A549 (cell line): ENCODE measurements around the gene TREML1. TPM values are rescaled to one million over a fixed set of nuclear protein-coding genes. Genes with fewer than 3 reads are reported as not detected.

Experiments used
- ATAC-seq, 2 experiments: fragments of 200-7000 bp in 1 of 2; fragments of >200 bp in 1 of 2; cut with Nextera tagmentation in 1 of 2; cut with Tn5 transposase in 1 of 2; 3 replicates each; pipeline versions ENCODE4 v1.8.0 to v1.9.1; 2018 to 2020; ENCODE audit warnings: mild to moderate bottlenecking in 1 of 2, moderate library complexity in 1 of 2
- CTCF ChIA-PET: fragments of 300-600 bp; sonication (Branson Sonifier 250); formaldehyde crosslinking; extraction: SDS; loops from one replicate; lab custom pipeline; 2021; ENCODE audit warnings: antibody characterized with exemption, inconsistent platforms; lab: Yijun Ruan, JAX
- POLR2A ChIA-PET: fragments of 350-600 bp; formaldehyde crosslinking; extraction: SDS; loops from one replicate; lab custom pipeline; 2021; ENCODE audit warnings: antibody characterized with exemption, inconsistent platforms; lab: Yijun Ruan, JAX
- DNase-seq, 2 experiments: peaks; one replicate each; pipeline versions ENCODE4 v3.0.0 to v3.0.0-alpha.2; 2011 to 2016; ENCODE audit warnings: low read depth in 1 of 2, low spot score in 1 of 2
- FAIRE-seq: peaks from 2 replicates; lab custom pipeline; 2011; peaks lifted over from hg19 to GRCh38; lab: Jason Lieb, UNC
- H3K27ac ChIP-seq, 2 experiments: fragments of >200 bp; sonication (Bioruptor Twin); formaldehyde crosslinking; 3 replicates each; pipeline ENCODE4 v1.5.1; 2016 to 2017
- H3K4me1 ChIP-seq: fragments of >200 bp; sonication (Bioruptor Twin); formaldehyde crosslinking; 3 replicates; pipeline ENCODE4 v1.6.1; 2016
- H3K4me2 ChIP-seq: fragments of >200 bp; sonication (Bioruptor Twin); formaldehyde crosslinking; 3 replicates; pipeline ENCODE4 v1.6.1; 2016
- H3K4me3 ChIP-seq: fragments of >200 bp; sonication (Bioruptor Twin); formaldehyde crosslinking; 3 replicates; pipeline ENCODE4 v1.5.1; 2016
- H3K9me3 ChIP-seq: fragments of >200 bp; sonication (Bioruptor Twin); formaldehyde crosslinking; 3 replicates; pipeline ENCODE4 v1.6.1; 2016
- BHLHE40 ChIP-seq: IDR thresholded peaks from 2 replicates; pipeline ENCODE4 v1.6.1; 2012; ENCODE audit warnings: low read depth, low read length, inconsistent platforms
- FOSB ChIP-seq: fragments of 250-450 bp; sonication (Bioruptor Pico); IDR thresholded peaks from 2 replicates; pipeline ENCODE4 v1.5.0; 2020; ENCODE audit warnings: mild to moderate bottlenecking, moderate library complexity
- FOXS1 ChIP-seq: fragments of 250-450 bp; sonication (Bioruptor Pico); IDR thresholded peaks from 2 replicates; pipeline ENCODE4 v1.5.0; 2020; ENCODE audit warnings: mild to moderate bottlenecking, moderate library complexity
- HOXB13 ChIP-seq: fragments of 250-450 bp; sonication (Bioruptor Pico); IDR thresholded peaks from 2 replicates; pipeline ENCODE4 v1.5.0; 2020; ENCODE audit warnings: low read depth, mild to moderate bottlenecking, moderate library complexity
- HOXB5 ChIP-seq: fragments of 250-450 bp; sonication (Bioruptor Pico); IDR thresholded peaks from 2 replicates; pipeline ENCODE4 v1.5.0; 2020; ENCODE audit warnings: mild to moderate bottlenecking, moderate library complexity
- JUNB ChIP-seq: fragments of >200 bp; sonication (Bioruptor Twin); formaldehyde crosslinking; IDR thresholded peaks from 2 replicates; pipeline ENCODE4 v1.6.1; 2016
- MAFK ChIP-seq: fragments of 450-650 bp; IDR thresholded peaks from 2 replicates; pipeline ENCODE4 v1.6.1; 2014; ENCODE audit not compliant: partially characterized antibody
- MYC ChIP-seq: IDR thresholded peaks from 2 replicates; pipeline ENCODE4 v1.6.1; 2012; ENCODE audit warnings: mild to moderate bottlenecking, inconsistent platforms, low read length, improper control_type of control experiment, borderline replicate concordance
- NPAS2 ChIP-seq: fragments of 250-450 bp; sonication (Bioruptor Pico); IDR thresholded peaks from 2 replicates; pipeline ENCODE4 v1.8.0; 2022; ENCODE audit warnings: mild to moderate bottlenecking, moderate library complexity, borderline replicate concordance
- POLR2AphosphoS2 ChIP-seq: conservative IDR thresholded peaks from 2 replicates; pipeline ENCODE4 v1.6.1; 2012; ENCODE audit warnings: low read length, improper control_type of control experiment, inconsistent platforms
- RAD21 ChIP-seq, 2 experiments: fragments of >200 bp in 1 of 2; sonication (Bioruptor Twin) in 1 of 2; formaldehyde crosslinking in 1 of 2; IDR thresholded peaks in 1 of 2; conservative IDR thresholded peaks in 1 of 2; 2 replicates in 1 of 2; 3 replicates in 1 of 2; pipeline ENCODE4 v1.6.1; 2012 to 2018; ENCODE audit warnings: inconsistent platforms in 1 of 2
- SMC3 ChIP-seq: fragments of >200 bp; sonication (Bioruptor Twin); formaldehyde crosslinking; IDR thresholded peaks from 3 replicates; pipeline ENCODE4 v1.6.1; 2018; ENCODE audit warnings: inconsistent platforms
- SREBF2 ChIP-seq: fragments of 450-650 bp; IDR thresholded peaks from 2 replicates; pipeline ENCODE4 v1.6.1; 2014; ENCODE audit warnings: mild to moderate bottlenecking, moderate library complexity
- TFCP2L1 ChIP-seq: fragments of 250-450 bp; sonication (Bioruptor Pico); IDR thresholded peaks from 2 replicates; pipeline ENCODE4 v1.5.0; 2021; ENCODE audit warnings: mild to moderate bottlenecking
- ZC3H11A ChIP-seq: fragments of 450-650 bp; IDR thresholded peaks from 2 replicates; pipeline ENCODE4 v1.6.1; 2014; ENCODE audit warnings: antibody characterized with exemption, mild to moderate bottlenecking
- ZFP36 ChIP-seq: fragments of 450-650 bp; IDR thresholded peaks from 2 replicates; pipeline ENCODE4 v1.6.1; 2014; ENCODE audit warnings: borderline replicate concordance; ENCODE audit not compliant: partially characterized antibody
- ZSCAN20 ChIP-seq: fragments of 250-450 bp; sonication (Bioruptor Pico); IDR thresholded peaks from 2 replicates; pipeline ENCODE4 v1.8.0; 2022; ENCODE audit warnings: mild to moderate bottlenecking, moderate library complexity
- WGBS: methylation state at CpG from one replicate; pipeline ENCODE4 v1.1.6; 2017; ENCODE audit errors: missing lambda C conversion rate; 5-methylcytosine and 5-hydroxymethylcytosine counted together
- polyA plus RNA-seq, 4 experiments: library from polyadenylated mRNA; depleted of rRNA in 3 of 4; stranded (reverse); fragments of >200 nt; fragmentation: RNase III in 1 of 4; extraction: RNeasy Plus Mini Kit Qiagen cat#74134 plus additional on column Dnase treatment in 1 of 4; gene quantifications; 2 replicates in 3 of 4; 3 replicates in 1 of 4; pipeline ENCODE4 v1.2.3, GENCODE V29; 2011 to 2017
- TF ChIP-seq, protein P1 (sequence below): fragments of >200 bp; sonication (Bioruptor Twin); formaldehyde crosslinking; IDR thresholded peaks from 2 replicates; pipeline ENCODE4 v1.6.1; 2016
- TF ChIP-seq, protein P2 (sequence below): fragments of >200 bp; sonication (Bioruptor Twin); formaldehyde crosslinking; IDR thresholded peaks from 3 replicates; pipeline ENCODE4 v1.5.1; 2016

Gene TREML1
- polyA plus RNA-seq, 2 of the 4 experiments (the other 2 are of a cell fraction) = not detected

DNA sequence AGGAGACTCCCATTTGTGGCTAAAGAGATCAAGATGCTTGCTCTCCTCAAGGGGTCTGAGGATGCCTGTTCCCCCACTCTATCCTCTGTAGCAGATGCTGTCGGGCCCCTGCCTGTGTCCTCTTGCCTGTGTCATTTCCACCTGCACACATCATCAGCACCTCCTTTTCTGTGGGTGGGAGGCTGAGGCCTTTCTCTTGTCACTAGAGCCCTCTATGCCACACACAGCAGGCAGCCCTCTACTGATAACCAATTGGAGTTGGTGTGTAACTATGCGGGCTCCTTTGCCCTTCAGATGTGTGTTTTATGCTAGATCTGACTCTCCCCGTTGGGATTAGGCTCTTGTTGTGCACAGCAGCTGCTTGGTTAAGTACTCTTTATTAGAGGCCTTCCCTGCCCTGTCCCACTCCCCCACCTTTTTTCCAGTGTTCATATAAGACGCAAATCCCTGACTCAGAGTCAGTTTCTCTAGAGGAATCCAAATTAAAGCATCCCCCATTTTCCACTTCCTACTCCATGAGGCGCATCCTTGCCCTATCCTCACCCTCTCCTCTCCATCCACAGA is 39.1 kb upstream of the TREML1 start:
- POLR2A ChIA-PET = no interaction called here
- no peak for DNase-seq
- no peak for TF ChIP-seq MYC
- TF ChIP-seq SMC3 = no peak
- no peak for TF ChIP-seq FOXS1
- no peak for TF ChIP-seq MAFK
- TF ChIP-seq JUNB = no peak
- TF ChIP-seq, protein P1, sequence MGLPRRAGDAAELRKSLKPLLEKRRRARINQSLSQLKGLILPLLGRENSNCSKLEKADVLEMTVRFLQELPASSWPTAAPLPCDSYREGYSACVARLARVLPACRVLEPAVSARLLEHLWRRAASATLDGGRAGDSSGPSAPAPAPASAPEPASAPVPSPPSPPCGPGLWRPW = no peak
- no peak for TF ChIP-seq FOSB (CRISPR knock-in tag)
- no peak for TF ChIP-seq ZSCAN20 (CRISPR knock-in tag)
- TF ChIP-seq SREBF2 = no peak
- TF ChIP-seq ZC3H11A = no peak
- TF ChIP-seq BHLHE40 = no peak
- no peak overlapping the region for H3K4me3 ChIP-seq
- H3K9me3 ChIP-seq = peaks cover 14% of the 10 kb centered on the region; the same call in 2 of the 3 replicates
- ATAC-seq = no peak
- no peak overlapping the region for H3K4me2 ChIP-seq
- CTCF ChIA-PET = no interaction called here
- WGBS = 28% methylated on average over 4 of the region's 5 CpGs
- no peak for FAIRE-seq
- H3K4me1 ChIP-seq = no peaks in the 10 kb centered on the region
- H3K27ac ChIP-seq = no peak overlapping the region

DNA sequence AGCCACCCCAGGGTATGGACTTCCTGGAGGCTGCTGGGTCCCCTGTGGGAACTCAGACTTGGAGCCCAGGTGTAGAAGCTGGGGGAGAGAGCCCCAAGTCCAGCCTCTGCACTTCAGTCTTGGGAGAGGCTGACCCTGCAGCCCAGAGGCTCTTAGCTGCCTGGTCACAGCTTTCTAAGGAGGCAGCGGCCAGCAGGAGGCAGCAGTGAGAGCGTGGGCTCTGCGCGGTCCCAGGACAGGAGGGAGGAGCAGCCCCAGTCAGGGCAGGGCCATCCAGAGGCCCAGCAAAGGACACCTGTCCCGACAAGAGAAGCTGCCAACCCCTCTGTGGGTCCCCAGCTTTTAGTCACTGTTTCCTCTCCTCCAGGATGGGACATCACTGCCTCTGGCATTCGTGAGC is 37.4 kb upstream of the TREML1 start:
- 0% methylated on average over 1 of the region's 6 CpGs for WGBS
- CTCF ChIA-PET = interaction anchor here (1.0 to 1.8 kb wide), 3 partner anchors 9 to 46 kb away, joined by 3 to 9 read pairs (median 3); partner anchors contain the start of gene TREML2
- H3K27ac ChIP-seq = no peak overlapping the region
- FAIRE-seq (no peak), DNase-seq (peak; percentile 8 to 36), ATAC-seq (peak; percentile 75 to 93)
- H3K4me3 ChIP-seq = no peak overlapping the region
- no peak overlapping the region for H3K4me2 ChIP-seq
- TF ChIP-seq HOXB5 (CRISPR knock-in tag) = no peak
- no peak for TF ChIP-seq HOXB13 (CRISPR knock-in tag)
- peak in 1 of 2 experiments; percentile 7; a peak in 1 of 5 replicates for TF ChIP-seq RAD21 (conservative IDR thresholded peaks at IDR 0.05 in 1 of 2, IDR thresholded peaks at IDR 0.05 in 1 of 2)
- TF ChIP-seq, protein P2, sequence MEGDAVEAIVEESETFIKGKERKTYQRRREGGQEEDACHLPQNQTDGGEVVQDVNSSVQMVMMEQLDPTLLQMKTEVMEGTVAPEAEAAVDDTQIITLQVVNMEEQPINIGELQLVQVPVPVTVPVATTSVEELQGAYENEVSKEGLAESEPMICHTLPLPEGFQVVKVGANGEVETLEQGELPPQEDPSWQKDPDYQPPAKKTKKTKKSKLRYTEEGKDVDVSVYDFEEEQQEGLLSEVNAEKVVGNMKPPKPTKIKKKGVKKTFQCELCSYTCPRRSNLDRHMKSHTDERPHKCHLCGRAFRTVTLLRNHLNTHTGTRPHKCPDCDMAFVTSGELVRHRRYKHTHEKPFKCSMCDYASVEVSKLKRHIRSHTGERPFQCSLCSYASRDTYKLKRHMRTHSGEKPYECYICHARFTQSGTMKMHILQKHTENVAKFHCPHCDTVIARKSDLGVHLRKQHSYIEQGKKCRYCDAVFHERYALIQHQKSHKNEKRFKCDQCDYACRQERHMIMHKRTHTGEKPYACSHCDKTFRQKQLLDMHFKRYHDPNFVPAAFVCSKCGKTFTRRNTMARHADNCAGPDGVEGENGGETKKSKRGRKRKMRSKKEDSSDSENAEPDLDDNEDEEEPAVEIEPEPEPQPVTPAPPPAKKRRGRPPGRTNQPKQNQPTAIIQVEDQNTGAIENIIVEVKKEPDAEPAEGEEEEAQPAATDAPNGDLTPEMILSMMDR = peak; percentile 22; the same call in 1 of the 3 replicates
- no peak for TF ChIP-seq TFCP2L1 (CRISPR knock-in tag)
- POLR2A ChIA-PET = no interaction called here
- peaks cover 14% of the 10 kb centered on the region; the same call in 2 of the 3 replicates for H3K9me3 ChIP-seq
- no peaks in the 10 kb centered on the region for H3K4me1 ChIP-seq

DNA sequence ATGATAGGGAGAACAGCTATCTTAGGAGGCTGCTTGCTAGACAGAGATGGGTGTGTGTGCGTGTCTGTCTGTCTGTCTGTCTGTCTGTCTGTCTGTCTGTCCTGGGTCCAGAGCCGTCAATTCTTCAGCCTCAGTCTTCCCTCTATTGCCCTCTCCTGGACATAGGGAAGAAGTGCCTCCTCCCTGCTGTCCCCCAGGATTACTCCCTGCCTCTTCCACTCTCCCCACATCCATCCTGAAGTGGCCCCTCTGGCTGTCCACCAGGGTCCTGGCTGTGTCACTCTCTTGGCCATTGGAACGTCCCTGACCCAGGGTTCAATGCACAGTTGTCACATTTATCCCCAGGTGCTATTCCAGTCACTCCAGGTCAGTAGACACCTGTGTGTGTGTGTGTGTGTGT is 36.6 kb upstream of the TREML1 start:
- WGBS = 33% methylated on average over 3 of the region's 3 CpGs
- CTCF ChIA-PET = interaction anchor here (0.6 to 1.8 kb wide), 2 partner anchors 9 to 17 kb away, joined by 3 to 9 read pairs; no protein-coding TSS in a partner anchor
- Histone ChIP-seq H3K4me2 (no peak overlapping the region), H3K9me3 (peaks cover 14% of the 10 kb centered on the region; the same call in 2 of the 3 replicates), H3K4me1 (no peaks in the 10 kb centered on the region), H3K27ac (no peak overlapping the region), H3K4me3 (no peak overlapping the region)
- FAIRE-seq (no peak), DNase-seq (no peak), ATAC-seq (no peak)
- POLR2A ChIA-PET = no interaction called here
- no peak for TF ChIP-seq POLR2AphosphoS2
- no peak for TF ChIP-seq ZSCAN20 (CRISPR knock-in tag)
- no peak for TF ChIP-seq NPAS2 (CRISPR knock-in tag)
- TF ChIP-seq ZFP36 = peak; percentile 60
- TF ChIP-seq, protein P2 = no peak
